HCT116 (cell line): ENCODE results near the gene GPRC5D. TPM values are rescaled to one million over a fixed set of nuclear protein-coding genes. Genes with fewer than 3 reads are reported as not detected.

ENCODE experiments used
- ATAC-seq: fragments of 200-7000 bp; cut with Tn5 transposase; 2 replicates; pipeline ENCODE4 v1.9.1; 2020; ENCODE audit warnings: mild to moderate bottlenecking, moderate library complexity
- BruUV-seq: library from RNA; stranded (reverse); fragments of 400-500 nt; replicated peaks from 2 replicates; lab custom pipeline; 2021; lab: Mats Ljungman, UMichigan
- CTCF ChIA-PET: fragments of 300-600 bp; sonication (Branson Sonifier 250); formaldehyde crosslinking; loops from one replicate; lab custom pipeline; 2021; ENCODE audit warnings: antibody characterized with exemption; lab: Charles Lee
- POLR2A ChIA-PET: fragments of 300-600, 350-600 bp; sonication (Branson Sonifier 250); formaldehyde crosslinking; loops from one replicate; lab custom pipeline; 2021; ENCODE audit warnings: antibody characterized with exemption; lab: Charles Lee
- RAD21 ChIA-PET, 2 experiments: fragments of 300-600 bp; sonication (Branson Sonifier 250); formaldehyde crosslinking; loops; one replicate each; lab custom pipeline; 2023; ENCODE audit warnings: low total read pairs in 2 of 2; ENCODE audit not compliant: uncharacterized antibody in 2 of 2, unreplicated experiment in 2 of 2, low non-redundant PET in 1 of 2; lab: Charles Lee
- DNase-seq: peaks from one replicate; pipeline ENCODE4 v3.0.0-alpha.2; 2010; ENCODE audit warnings: low read depth, low spot score
- H2AFZ ChIP-seq: fragments of 200-600 bp; shearing (Covaris generic), sonication (generic); 2 replicates; pipeline ENCODE4 v1.6.1; 2017; ENCODE audit warnings: low read depth, mixed run types, mixed read lengths, antibody characterized with exemption, low read length; ENCODE audit not compliant: poor library complexity, severe bottlenecking
- H3K27ac ChIP-seq: 2 replicates; pipeline ENCODE4 v1.5.1; 2012; ENCODE audit warnings: low read depth, low read length
- H3K27me3 ChIP-seq: fragments of 200-600 bp; sonication (generic); 2 replicates; pipeline ENCODE4 v1.6.1; 2016; ENCODE audit warnings: mixed run types, low read length, mixed read lengths; ENCODE audit not compliant: insufficient read depth
- H3K36me3 ChIP-seq, 2 experiments: fragments of 200-500 bp in 1 of 2; fragments of 200-600 bp in 1 of 2; sonication (Bioruptor generic) in 1 of 2; sonication (generic) in 1 of 2; 2 replicates each; pipeline versions ENCODE4 v1.5.1 to v1.6.1; 2014 to 2016; ENCODE audit warnings: low read length in 2 of 2, inconsistent platforms in 1 of 2, mixed read lengths in 1 of 2, mixed run types in 1 of 2; ENCODE audit not compliant: insufficient read depth in 2 of 2, control insufficient read depth in 1 of 2
- H3K4me1 ChIP-seq, 2 experiments: fragments of 200-600 bp in 1 of 2; sonication (generic) in 1 of 2; 2 replicates each; pipeline versions ENCODE4 v1.5.1 to v1.6.1; 2012 to 2017; ENCODE audit warnings: low read length in 2 of 2, inconsistent platforms in 1 of 2, mild to moderate bottlenecking in 1 of 2, mixed read lengths in 1 of 2, mixed run types in 1 of 2, moderate library complexity in 1 of 2; ENCODE audit not compliant: insufficient read depth in 2 of 2, control insufficient read depth in 1 of 2
- H3K4me2 ChIP-seq: fragments of 200-600 bp; sonication (generic); 2 replicates; pipeline ENCODE4 v1.6.1; 2017; ENCODE audit warnings: mixed run types, low read length, mixed read lengths
- H3K4me3 ChIP-seq, 2 experiments: fragments of 200-600 bp in 1 of 2; sonication (generic) in 1 of 2; replicated peaks in 1 of 2; 2 replicates each; pipeline ENCODE4 v1.5.1; 2011 to 2016; ENCODE audit warnings: low read length in 2 of 2, control low read depth in 1 of 2, low read depth in 1 of 2, mild to moderate bottlenecking in 1 of 2, mixed read lengths in 1 of 2, mixed run types in 1 of 2
- H3K79me2 ChIP-seq: fragments of 200-600 bp; sonication (generic); 2 replicates; pipeline ENCODE4 v1.6.1; 2017; ENCODE audit warnings: mild to moderate bottlenecking, mixed run types, low read length, moderate library complexity, mixed read lengths; ENCODE audit not compliant: insufficient read depth
- H3K9ac ChIP-seq: fragments of 200-600 bp; sonication (generic); 2 replicates; pipeline ENCODE4 v1.6.1; 2016; ENCODE audit warnings: low read length, mixed read lengths
- H3K9me2 ChIP-seq: fragments of 200-600 bp; sonication (generic), shearing (Covaris generic); 2 replicates; pipeline ENCODE4 v1.6.1; 2017; ENCODE audit warnings: mixed run types, mild to moderate bottlenecking, moderate library complexity; ENCODE audit not compliant: insufficient read depth
- H3K9me3 ChIP-seq, 2 experiments: fragments of 200-500 bp in 1 of 2; fragments of 200-600 bp in 1 of 2; sonication (Bioruptor generic) in 1 of 2; sonication (generic) in 1 of 2; 2 replicates each; pipeline ENCODE4 v1.6.1; 2014 to 2017; ENCODE audit warnings: low read length in 2 of 2, mixed read lengths in 2 of 2, inconsistent platforms in 1 of 2, low read depth in 1 of 2, mild to moderate bottlenecking in 1 of 2, mixed run types in 1 of 2, moderate library complexity in 1 of 2; ENCODE audit not compliant: control insufficient read depth in 1 of 2, insufficient read depth in 1 of 2
- H4K20me1 ChIP-seq: fragments of 200-600 bp; sonication (generic), shearing (Covaris generic); 2 replicates; pipeline ENCODE4 v1.6.1; 2017; ENCODE audit warnings: mixed run types, mild to moderate bottlenecking, moderate library complexity; ENCODE audit not compliant: insufficient read depth
- CBX3 ChIP-seq: IDR thresholded peaks from 2 replicates; pipeline ENCODE4 v1.6.1; 2012; ENCODE audit warnings: low read depth
- EZH2 ChIP-seq: fragments of 200-600 bp; sonication (generic); IDR thresholded peaks from 2 replicates; pipeline ENCODE4 v1.6.1; 2017; ENCODE audit warnings: antibody characterized with exemption, mixed run types
- EZH2phosphoT487 ChIP-seq: fragments of 200-600 bp; IDR thresholded peaks from 2 replicates; pipeline ENCODE4 v1.6.1; 2018; ENCODE audit warnings: antibody characterized with exemption, borderline replicate concordance
- JUND ChIP-seq: IDR thresholded peaks from 2 replicates; pipeline ENCODE4 v1.6.1; 2012
- POLR2A ChIP-seq: IDR thresholded peaks from 2 replicates; pipeline ENCODE4 v1.7.0; 2011; ENCODE audit warnings: borderline replicate concordance; ENCODE audit not compliant: insufficient read depth, insufficient read length; ENCODE audit errors: extremely low read depth
- POLR2AphosphoS5 ChIP-seq: IDR thresholded peaks from 2 replicates; pipeline ENCODE4 v1.6.1; 2011; ENCODE audit warnings: mild to moderate bottlenecking, low read depth, low read length, moderate library complexity
- REST ChIP-seq: IDR thresholded peaks from 2 replicates; pipeline ENCODE4 v1.6.1; 2012; ENCODE audit warnings: low read depth
- SIN3A ChIP-seq: IDR thresholded peaks from 2 replicates; pipeline ENCODE4 v1.6.1; 2012; ENCODE audit warnings: low read depth
- SP1 ChIP-seq: IDR thresholded peaks from 2 replicates; pipeline ENCODE4 v1.6.1; 2012; ENCODE audit warnings: low read depth
- SRF ChIP-seq: IDR thresholded peaks from 2 replicates; pipeline ENCODE4 v1.6.1; 2012; ENCODE audit warnings: low read depth
- TCF7L2 ChIP-seq: IDR thresholded peaks from 2 replicates; pipeline ENCODE4 v1.7.0; 2011; ENCODE audit warnings: borderline replicate concordance, inconsistent platforms; ENCODE audit not compliant: insufficient read depth, insufficient read length; ENCODE audit errors: extremely low read depth
- YY1 ChIP-seq: IDR thresholded peaks from 2 replicates; pipeline ENCODE4 v1.6.1; 2011; ENCODE audit warnings: low read length, low read depth, moderate library complexity, mild to moderate bottlenecking; ENCODE audit not compliant: insufficient replicate concordance; ENCODE audit errors: extremely low read depth
- ZBTB33 ChIP-seq: IDR thresholded peaks from 2 replicates; pipeline ENCODE4 v1.6.1; 2011; ENCODE audit warnings: mild to moderate bottlenecking, low read length, moderate library complexity; ENCODE audit not compliant: insufficient replicate concordance; ENCODE audit errors: extremely low read depth
- ZFX ChIP-seq: fragments of 450-650 bp; IDR thresholded peaks from 2 replicates; pipeline ENCODE4 v1.6.1; 2017
- intact Hi-C: fragments of 100-400 bp; cut with micrococcal nuclease; formaldehyde crosslinking; loops from 2 replicates; pipeline ENCODE4 v1.10.0; 2022
- total RNA-seq: library from RNA; stranded (reverse); gene quantifications from one replicate; pipeline ENCODE4 v1.2.1, GENCODE V29; 2021; ENCODE audit not compliant: unreplicated experiment
- TF ChIP-seq, protein P1 (sequence below): IDR thresholded peaks from 2 replicates; pipeline ENCODE4 v1.6.1; 2012

Gene GPRC5D
- total RNA-seq, 1 experiment from 2014 or later, result not detected

- ATAC-seq (no peak), DNase-seq (no peak)
- RAD21 ChIA-PET, result no interaction called here
- H3K4me2 ChIP-seq, result no peak overlapping the region
- H3K27me3 ChIP-seq, result no peaks in the 10 kb centered on the region
- no peak overlapping the region for H3K27ac ChIP-seq
- H3K9me3 ChIP-seq, result peaks cover 0 to 6% of the 10 kb centered on the region in 2 experiments; a peak in 1 of 4 replicates
- no peaks in the 10 kb centered on the region for H3K9me2 ChIP-seq
- no peaks in the 10 kb centered on the region for H3K4me1 ChIP-seq
- H4K20me1 ChIP-seq, result no peaks in the 10 kb centered on the region
- TF ChIP-seq SRF (no peak), EZH2phosphoT487 (no peak), SP1 (no peak), SIN3A (no peak), TCF7L2 (no peak)
- TF ChIP-seq, protein P1, sequence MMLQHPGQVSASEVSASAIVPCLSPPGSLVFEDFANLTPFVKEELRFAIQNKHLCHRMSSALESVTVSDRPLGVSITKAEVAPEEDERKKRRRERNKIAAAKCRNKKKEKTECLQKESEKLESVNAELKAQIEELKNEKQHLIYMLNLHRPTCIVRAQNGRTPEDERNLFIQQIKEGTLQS, result no peak
- POLR2A ChIA-PET, result no interaction called here
- no peak overlapping the region for H3K9ac ChIP-seq
- intact Hi-C loops, result no loop called here
- BruUV-seq, result no TSS peak
- no peak overlapping the region for H3K4me3 ChIP-seq
- no peak overlapping the region for H2AFZ ChIP-seq
- CTCF ChIA-PET, result no interaction called here
- H3K36me3 ChIP-seq, result peaks cover 0 to 10% of the 10 kb centered on the region in 2 experiments; a peak in 2 of 4 replicates
- H3K79me2 ChIP-seq, result 0 out of 2 replicates have a peak, but pooled peaks cover 10% of the 10 kb centered on the region
These were observed 17.4 kb downstream of the GPRC5D start for GRCh38 chr12:12934556-12934955.

DNA sequence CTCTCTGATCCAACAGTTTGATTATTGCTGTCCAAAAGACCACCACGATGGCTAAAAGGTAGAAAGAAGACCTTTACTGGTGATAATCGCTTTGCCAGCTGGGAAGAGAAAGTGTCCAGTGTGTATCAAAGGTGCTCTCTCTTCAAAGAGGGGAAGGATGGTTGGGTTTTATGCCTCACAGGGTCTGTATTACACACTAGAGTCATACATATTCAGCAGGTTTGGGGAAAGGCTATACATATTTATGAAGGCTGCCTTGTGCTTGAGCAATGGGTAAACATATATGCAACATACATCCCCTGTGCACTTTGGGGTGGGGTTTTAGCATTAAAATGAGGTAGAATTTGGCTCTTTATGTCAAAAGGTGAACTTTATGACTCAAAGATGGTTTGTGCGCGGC is 18.2 kb downstream of the GPRC5D start:
- Histone ChIP-seq H3K4me1 (no peaks in the 10 kb centered on the region), H3K9ac (no peak overlapping the region), H3K4me2 (no peak overlapping the region), H3K9me3 (peaks cover 0 to 6% of the 10 kb centered on the region in 2 experiments; a peak in 1 of 4 replicates), H3K4me3 (no peak overlapping the region), H3K36me3 (peaks cover 0 to 10% of the 10 kb centered on the region in 2 experiments; a peak in 2 of 4 replicates), H3K79me2 (0 out of 2 replicates have a peak, but pooled peaks cover 12% of the 10 kb centered on the region), H4K20me1 (no peaks in the 10 kb centered on the region), H3K27me3 (no peaks in the 10 kb centered on the region), H2AFZ (no peak overlapping the region), H3K27ac (no peak overlapping the region), H3K9me2 (no peaks in the 10 kb centered on the region)
- ATAC-seq (no peak), DNase-seq (no peak)
- ChIA-PET CTCF (no interaction called here), POLR2A (no interaction called here), RAD21 (no interaction called here)
- no TSS peak for BruUV-seq
- intact Hi-C loops, result no loop called here
- TF ChIP-seq POLR2A, result no peak
- no peak for TF ChIP-seq EZH2phosphoT487
- TF ChIP-seq, protein P1, result no peak
- TF ChIP-seq TCF7L2, result no peak
- no peak for TF ChIP-seq JUND
- TF ChIP-seq ZFX, result no peak
- no peak for TF ChIP-seq SIN3A
- no peak for TF ChIP-seq CBX3
- TF ChIP-seq YY1, result no peak
- no peak for TF ChIP-seq ZBTB33
- TF ChIP-seq EZH2, result no peak
- no peak for TF ChIP-seq REST
- no peak for TF ChIP-seq POLR2AphosphoS5
